NCI-H2171 (cell line): ENCODE measurements around the gene MSI2.

Experiments
- DNase-seq: peaks from one replicate; lab custom pipeline; 2025; lab: John Stamatoyannopoulos, UW

The MSI2 gene

GRCh38 chr17:57720386-57721035 is 464.2 kb downstream of the MSI2 start:
- DNase-seq: no peak

- DNase-seq: no peak
Observed at GRCh38 chr17:57721967-57722703, 465.8 kb downstream of the MSI2 start.

GRCh38 chr17:57722704-57723043 is 466.4 kb downstream of the MSI2 start:
- DNase-seq: no peak

GRCh38 chr17:57723427-57724025 is 467.2 kb downstream of the MSI2 start:
- no peak for DNase-seq

- DNase-seq: no peak
Observed at GRCh38 chr17:57724026-57724728, 467.9 kb downstream of the MSI2 start.

GRCh38 chr17:57724729-57725125 is 468.4 kb downstream of the MSI2 start:
- DNase-seq: no peak

- DNase-seq: peak; percentile 6
Observed at GRCh38 chr17:57726213-57726790, 470.0 kb downstream of the MSI2 start.

- DNase-seq: no peak
Observed at GRCh38 chr17:57726838-57727237, 470.5 kb downstream of the MSI2 start.

GRCh38 chr17:57727630-57728175 is 471.4 kb downstream of the MSI2 start:
- no peak for DNase-seq

- no peak for DNase-seq
Observed at GRCh38 chr17:57730026-57730701, 473.8 kb downstream of the MSI2 start.

GRCh38 chr17:57732062-57732461 is 475.7 kb downstream of the MSI2 start:
- peak; percentile 68 for DNase-seq

GRCh38 chr17:57733085-57733484 is 476.8 kb downstream of the MSI2 start:
- no peak for DNase-seq
